K562 treated with DMSO at 1 percent for 12 hours (cell line): ENCODE results near the gene NOM1. TPM values are rescaled to one million over a fixed set of nuclear protein-coding genes. Genes with fewer than 3 reads are reported as not detected.

Experiments
- total RNA-seq: library from RNA; unstranded; fragments of 300-600 nt; gene quantifications from 2 replicates; pipeline ENCODE4 v1.2.3, GENCODE V29; 2022; ENCODE audit not compliant: insufficient read depth

The NOM1 gene, protein sequence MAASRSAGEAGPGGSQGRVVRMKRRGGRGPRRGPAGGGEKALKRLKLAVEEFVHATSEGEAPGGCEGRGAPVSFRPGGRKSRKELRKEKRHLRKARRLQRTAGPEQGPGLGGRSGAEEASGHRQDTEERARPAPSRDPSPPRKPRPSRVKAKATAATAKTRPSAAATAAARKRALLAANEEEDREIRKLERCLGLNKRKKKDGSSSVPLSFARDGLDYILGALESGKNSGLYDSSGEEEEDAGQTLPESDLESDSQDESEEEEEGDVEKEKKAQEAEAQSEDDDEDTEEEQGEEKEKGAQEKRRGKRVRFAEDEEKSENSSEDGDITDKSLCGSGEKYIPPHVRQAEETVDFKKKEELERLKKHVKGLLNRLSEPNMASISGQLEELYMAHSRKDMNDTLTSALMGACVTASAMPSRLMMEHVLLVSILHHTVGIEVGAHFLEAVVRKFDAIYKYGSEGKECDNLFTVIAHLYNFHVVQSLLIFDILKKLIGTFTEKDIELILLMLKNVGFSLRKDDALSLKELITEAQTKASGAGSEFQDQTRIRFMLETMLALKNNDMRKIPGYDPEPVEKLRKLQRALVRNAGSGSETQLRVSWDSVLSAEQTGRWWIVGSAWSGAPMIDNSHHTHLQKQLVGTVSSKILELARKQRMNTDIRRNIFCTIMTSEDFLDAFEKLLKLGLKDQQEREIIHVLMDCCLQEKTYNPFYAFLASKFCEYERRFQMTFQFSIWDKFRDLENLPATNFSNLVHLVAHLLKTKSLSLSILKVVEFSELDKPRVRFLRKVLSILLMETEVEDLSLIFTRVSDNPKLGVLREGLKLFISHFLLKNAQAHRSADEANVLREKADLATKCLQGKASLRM
- 4.5 and 14.8 TPM in 2 replicates for total RNA-seq

DNA sequence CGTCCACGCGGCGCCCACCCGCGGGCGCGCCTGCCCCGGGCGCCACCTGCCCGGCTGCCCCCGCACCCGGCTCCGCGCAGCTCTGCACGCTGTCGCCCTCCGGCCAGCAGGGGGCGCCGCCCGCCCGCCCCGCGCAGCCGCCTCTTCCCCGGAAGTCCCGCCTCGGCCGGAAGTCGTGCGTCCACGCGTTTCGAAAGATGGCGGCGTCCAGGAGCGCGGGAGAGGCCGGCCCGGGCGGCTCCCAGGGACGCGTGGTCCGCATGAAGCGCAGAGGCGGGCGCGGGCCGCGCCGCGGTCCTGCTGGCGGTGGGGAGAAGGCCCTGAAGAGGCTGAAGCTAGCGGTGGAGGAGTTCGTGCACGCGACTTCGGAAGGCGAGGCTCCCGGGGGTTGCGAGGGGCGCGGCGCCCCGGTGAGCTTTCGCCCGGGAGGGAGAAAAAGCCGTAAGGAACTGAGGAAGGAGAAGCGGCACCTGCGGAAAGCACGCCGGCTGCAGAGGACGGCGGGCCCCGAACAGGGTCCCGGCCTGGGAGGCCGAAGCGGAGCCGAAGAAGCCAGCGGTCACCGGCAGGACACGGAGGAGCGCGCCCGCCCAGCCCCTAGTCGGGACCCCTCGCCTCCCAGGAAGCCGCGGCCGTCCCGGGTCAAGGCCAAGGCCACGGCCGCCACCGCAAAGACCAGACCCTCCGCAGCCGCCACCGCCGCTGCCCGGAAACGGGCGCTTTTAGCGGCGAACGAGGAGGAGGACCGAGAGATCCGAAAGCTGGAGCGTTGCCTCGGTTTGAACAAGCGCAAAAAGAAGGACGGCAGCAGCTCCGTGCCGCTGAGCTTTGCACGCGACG lies at the start of gene NOM1:
Gene NOM1, plus strand, starts transcription at position 172 of the 840 bp plus-strand sequence. Its CDS starts 26 bp downstream, at position 198.

DNA sequence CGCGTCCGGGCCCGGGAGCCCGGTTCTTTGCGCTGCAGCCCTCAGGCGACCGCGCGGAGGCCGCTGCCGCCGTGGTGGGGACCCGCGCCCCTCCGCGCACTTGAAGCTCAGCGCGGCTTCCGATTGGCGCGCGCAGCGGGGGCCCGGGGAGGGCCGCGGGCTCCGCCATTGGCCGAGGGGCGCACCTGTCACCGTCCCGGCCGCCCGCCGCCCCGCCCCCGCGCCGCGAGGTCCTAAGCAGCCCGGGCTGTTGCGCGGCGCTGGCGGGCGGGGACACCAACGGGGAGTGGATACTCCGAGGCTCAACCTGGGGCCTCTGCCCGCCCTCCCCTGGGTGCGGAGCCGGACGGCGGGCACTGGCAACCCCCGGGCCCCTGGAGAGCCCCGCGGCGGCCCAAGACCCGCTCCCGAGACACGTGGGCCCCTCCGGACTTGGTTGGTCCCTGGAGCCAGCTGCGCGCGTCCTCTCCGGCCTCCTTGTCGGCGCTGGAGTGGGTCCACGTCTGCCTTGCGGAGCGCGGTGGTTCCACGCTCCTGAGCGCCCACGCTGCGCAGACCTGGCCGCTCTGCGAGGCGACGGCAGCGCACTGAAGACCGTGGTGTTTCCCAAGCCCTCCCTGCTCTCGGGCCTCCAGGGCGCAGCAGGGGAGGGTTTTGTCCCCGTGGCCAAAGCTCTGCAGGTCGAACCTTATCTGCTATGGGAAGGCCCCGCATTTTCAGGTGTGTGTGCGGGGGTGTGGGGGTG lies 61.2 kb downstream of the NOM1 start, which contains the start of gene MNX1:
Gene MNX1, minus strand, starts transcription at position 76 of the 745 bp plus-strand sequence. CDS start 313 bp downstream, outside the sequence.

Other genes starting within 250 kb of the NOM1 start
- 16.6 and 41.0 TPM in 2 replicates for gene LMBR1, start 56.5 kb upstream of the NOM1 start, total RNA-seq
- 6.2 and 6.9 TPM in 2 replicates for gene MNX1, start 61.0 kb downstream of the NOM1 start, total RNA-seq
- 19.4 and 54.7 TPM in 2 replicates for gene UBE3C, start 189.2 kb downstream of the NOM1 start, total RNA-seq